WTC11 (cell line): ENCODE measurements around the gene LEFTY1. TPM values are rescaled to one million over a fixed set of nuclear protein-coding genes. Genes with fewer than 3 reads are reported as not detected.

ENCODE experiments used
- ATAC-seq: fragments of 200-7000 bp; cut with Tn5 transposase; 2 replicates; pipeline ENCODE4 v1.10.0; 2021; ENCODE audit warnings: mild to moderate bottlenecking, moderate library complexity
- CTCF ChIA-PET: fragments of 300-600 bp; sonication (Branson Sonifier 250); formaldehyde crosslinking; loops from one replicate; lab custom pipeline; 2021; ENCODE audit warnings: antibody characterized with exemption; lab: Charles Lee
- POLR2A ChIA-PET: fragments of 350-600 bp; sonication (Branson Sonifier 250); formaldehyde crosslinking; loops from one replicate; lab custom pipeline; 2021; ENCODE audit warnings: antibody characterized with exemption; lab: Charles Lee
- DNase-seq: peaks from one replicate; pipeline ENCODE4 v3.0.0; 2021; ENCODE audit warnings: low spot score
- H3K27ac Mint-ChIP-seq: 2 replicates; pipeline ENCODE4 v1.8.0; 2021; ENCODE audit warnings: mixed read lengths
- H3K27me3 Mint-ChIP-seq: 2 replicates; pipeline ENCODE4 v1.8.0; 2021; ENCODE audit warnings: low read depth, mild to moderate bottlenecking, moderate library complexity, mixed read lengths
- H3K36me3 Mint-ChIP-seq: 2 replicates; pipeline ENCODE4 v1.8.0; 2021; ENCODE audit warnings: mixed read lengths
- H3K4me1 Mint-ChIP-seq: 2 replicates; pipeline ENCODE4 v1.8.0; 2022; ENCODE audit warnings: mixed read lengths
- H3K4me3 Mint-ChIP-seq: 2 replicates; pipeline ENCODE4 v1.8.0; 2021; ENCODE audit warnings: mild to moderate bottlenecking, moderate library complexity, mixed read lengths
- H3K9me3 Mint-ChIP-seq: 2 replicates; pipeline ENCODE4 v1.8.0; 2021; ENCODE audit warnings: mixed read lengths
- AR ChIP-seq: fragments of 250-450 bp; sonication (Bioruptor Pico); IDR thresholded peaks from 2 replicates; pipeline ENCODE4 v1.9.0; 2021; ENCODE audit warnings: mild to moderate bottlenecking
- CBFB ChIP-seq: sonication (generic); formaldehyde crosslinking; IDR thresholded peaks from 2 replicates; pipeline ENCODE4 v1.8.1; 2022; ENCODE audit warnings: mild to moderate bottlenecking, low read depth, missing genetic modification reagents
- CTCF ChIP-seq: fragments of 200-600 bp; IDR thresholded peaks from 2 replicates; pipeline ENCODE4 v1.8.0; 2022; ENCODE audit warnings: antibody characterized with exemption
- E2F1 ChIP-seq: sonication (generic); formaldehyde crosslinking; IDR thresholded peaks from 2 replicates; pipeline ENCODE4 v1.8.0; 2022; ENCODE audit warnings: mild to moderate bottlenecking, missing genetic modification reagents
- E2F5 ChIP-seq: sonication (generic); formaldehyde crosslinking; IDR thresholded peaks from 2 replicates; pipeline ENCODE4 v1.8.1; 2022; ENCODE audit warnings: mild to moderate bottlenecking, moderate library complexity, missing genetic modification reagents
- FOXK1 ChIP-seq: sonication (generic); formaldehyde crosslinking; IDR thresholded peaks from 2 replicates; pipeline ENCODE4 v1.8.0; 2022; ENCODE audit warnings: mild to moderate bottlenecking, moderate library complexity, missing genetic modification reagents
- HMGA2 ChIP-seq: fragments of 250-450 bp; sonication (Bioruptor Pico); IDR thresholded peaks from 2 replicates; pipeline ENCODE4 v1.4.0; 2021; ENCODE audit warnings: mild to moderate bottlenecking, moderate library complexity
- JAZF1 ChIP-seq: fragments of 250-450 bp; sonication (Bioruptor Pico); IDR thresholded peaks from 2 replicates; pipeline ENCODE4 v1.9.0; 2021; ENCODE audit warnings: moderate library complexity, mild to moderate bottlenecking, inconsistent platforms
- NFE2L1 ChIP-seq: sonication (generic); formaldehyde crosslinking; IDR thresholded peaks from 2 replicates; pipeline ENCODE4 v1.8.1; 2023; ENCODE audit warnings: missing genetic modification reagents
- NFYB ChIP-seq: sonication (generic); formaldehyde crosslinking; conservative IDR thresholded peaks from 2 replicates; pipeline ENCODE4 v1.8.0; 2022; ENCODE audit warnings: low read depth, missing genetic modification reagents
- NR1H2 ChIP-seq: sonication (generic); formaldehyde crosslinking; IDR thresholded peaks from 2 replicates; pipeline ENCODE4 v1.9.0; 2021; ENCODE audit warnings: mild to moderate bottlenecking, moderate library complexity, missing genetic modification reagents
- STAT6 ChIP-seq: sonication (generic); formaldehyde crosslinking; conservative IDR thresholded peaks from 2 replicates; pipeline ENCODE4 v1.8.1; 2023; ENCODE audit warnings: mild to moderate bottlenecking, low read depth, missing genetic modification reagents, moderate library complexity
- TCF7 ChIP-seq: sonication (generic); formaldehyde crosslinking; IDR thresholded peaks from 2 replicates; pipeline ENCODE4 v1.8.0; 2022; ENCODE audit warnings: mild to moderate bottlenecking, low read depth, missing genetic modification reagents, moderate library complexity
- TEAD1 ChIP-seq: sonication (generic); formaldehyde crosslinking; IDR thresholded peaks from 2 replicates; pipeline ENCODE4 v1.8.0; 2022; ENCODE audit warnings: mild to moderate bottlenecking, missing genetic modification reagents
- TEAD4 ChIP-seq: sonication (generic); formaldehyde crosslinking; IDR thresholded peaks from 2 replicates; pipeline ENCODE4 v1.8.0; 2022; ENCODE audit warnings: mild to moderate bottlenecking, missing genetic modification reagents
- TP53 ChIP-seq: sonication (generic); formaldehyde crosslinking; IDR thresholded peaks from 2 replicates; pipeline ENCODE4 v1.8.1; 2023; ENCODE audit warnings: mild to moderate bottlenecking, missing genetic modification reagents
- ZNF138 ChIP-seq: sonication (generic); formaldehyde crosslinking; conservative IDR thresholded peaks from 2 replicates; pipeline ENCODE4 v1.8.1; 2022; ENCODE audit warnings: mild to moderate bottlenecking, moderate library complexity, missing genetic modification reagents
- ZNF219 ChIP-seq: sonication (generic); formaldehyde crosslinking; IDR thresholded peaks from 2 replicates; pipeline ENCODE4 v1.8.0; 2023; ENCODE audit warnings: missing genetic modification reagents, mild to moderate bottlenecking, borderline replicate concordance
- ZNF317 ChIP-seq: sonication (generic); formaldehyde crosslinking; IDR thresholded peaks from 2 replicates; pipeline ENCODE4 v1.8.1; 2023; ENCODE audit warnings: low read depth, mild to moderate bottlenecking, moderate library complexity, missing genetic modification reagents, borderline replicate concordance
- ZSCAN18 ChIP-seq: fragments of 250-450 bp; sonication (Bioruptor Pico); IDR thresholded peaks from 2 replicates; pipeline ENCODE4 v2.1.2; 2022; ENCODE audit warnings: mild to moderate bottlenecking, moderate library complexity
- total RNA-seq: library from RNA; stranded (reverse); gene quantifications from 3 replicates; pipeline ENCODE4 v1.2.3, GENCODE V29; 2021

LEFTY1 gene
- total RNA-seq, 1 experiment from 2014 or later = 52.9 TPM

- TF ChIP-seq E2F5 (CRISPR knock-in tag) (no peak), AR (no peak), ZNF219 (CRISPR knock-in tag) (no peak), TEAD4 (no peak), JAZF1 (CRISPR knock-in tag) (no peak), FOXK1 (CRISPR knock-in tag) (no peak), STAT6 (CRISPR knock-in tag) (no peak), E2F1 (CRISPR knock-in tag) (no peak), NFE2L1 (CRISPR knock-in tag) (no peak), ZSCAN18 (CRISPR knock-in tag) (no peak), ZNF138 (CRISPR knock-in tag) (no peak), TCF7 (no peak)
- H3K4me3 Mint-ChIP-seq = no peak overlapping the region
- POLR2A ChIA-PET = interaction anchor here (0.9 kb wide), 1 partner anchor 14 kb away, joined by 3 read pairs; no protein-coding TSS in a partner anchor
- H3K36me3 Mint-ChIP-seq = no peaks in the 10 kb centered on the region
- H3K4me1 Mint-ChIP-seq = peaks cover 25% of the 10 kb centered on the region
- H3K27me3 Mint-ChIP-seq = peaks cover 30% of the 10 kb centered on the region
- ATAC-seq (no peak), DNase-seq (no peak)
- peaks cover 5% of the 10 kb centered on the region for H3K9me3 Mint-ChIP-seq
- CTCF ChIA-PET = no interaction called here
- no peak overlapping the region for H3K27ac Mint-ChIP-seq
These were observed 14.7 kb upstream of the LEFTY1 start for GRCh38 chr1:225903623-225904022.

- H3K27ac Mint-ChIP-seq = peak overlapping the region; percentile 95
- DNase-seq = peak; percentile 75
- peak; percentile 87 for ATAC-seq
- H3K9me3 Mint-ChIP-seq = peaks cover 5% of the 10 kb centered on the region
- peaks cover 20% of the 10 kb centered on the region for H3K27me3 Mint-ChIP-seq
- ChIA-PET CTCF (interaction anchor here (1.0 to 3.3 kb wide), 6 partner anchors 10 to 425 kb away, joined by 3 to 30 read pairs (median 8); partner anchors contain the start of genes LEFTY1 and TMEM63A), POLR2A (interaction anchor here (0.6 to 1.0 kb wide), 5 partner anchors 9 to 49 kb away, joined by 3 to 8 read pairs (median 4); partner anchors contain the start of genes LEFTY2 and TMEM63A)
- peak overlapping the region; percentile 14; the same call in 1 of the 2 replicates for H3K4me3 Mint-ChIP-seq
- H3K4me1 Mint-ChIP-seq = peaks cover 43% of the 10 kb centered on the region
- no peaks in the 10 kb centered on the region for H3K36me3 Mint-ChIP-seq
- TF ChIP-seq TEAD1 (CRISPR knock-in tag) (peak; percentile 68; the same call in 1 of the 2 replicates), HMGA2 (CRISPR knock-in tag) (no peak), ZNF219 (CRISPR knock-in tag) (no peak), TCF7 (no peak), NFYB (no peak), FOXK1 (CRISPR knock-in tag) (no peak), TP53 (CRISPR knock-in tag) (peak; percentile 20; the same call in 1 of the 2 replicates), E2F5 (CRISPR knock-in tag) (no peak), CBFB (0 out of 2 replicates have a peak, but pooled peaks have one; percentile 82), NR1H2 (no peak), ZNF317 (CRISPR knock-in tag) (no peak), CTCF (no peak)
These were observed 10.3 kb upstream of the LEFTY1 start for GRCh38 chr1:225899044-225899925.
